Loucy (cell line): ENCODE measurements around the gene COMMD8.

ENCODE experiments used
- H2AFZ ChIP-seq: fragments of 200-600 bp; sonication (generic); 2 replicates; pipeline ENCODE4 v1.6.0; 2016; ENCODE audit warnings: antibody characterized with exemption, mild to moderate bottlenecking, low read length, moderate library complexity
- H3F3A ChIP-seq: fragments of 200-600 bp; 2 replicates; pipeline ENCODE4 v1.6.0; 2016; ENCODE audit warnings: antibody characterized with exemption, low read depth, mild to moderate bottlenecking
- H3K27me3 ChIP-seq: fragments of 200-600 bp; sonication (generic); 2 replicates; pipeline ENCODE4 v1.6.1; 2014; ENCODE audit warnings: low read length, mild to moderate bottlenecking; ENCODE audit not compliant: insufficient read depth, poor library complexity, severe bottlenecking
- H3K36me3 ChIP-seq: fragments of 200-600 bp; sonication (generic); 2 replicates; pipeline ENCODE4 v1.6.1; 2016; ENCODE audit warnings: low read length; ENCODE audit not compliant: insufficient read depth
- H3K4me1 ChIP-seq: fragments of 200-600 bp; sonication (generic); 2 replicates; pipeline ENCODE4 v1.5.1; 2014; ENCODE audit warnings: low read length, mild to moderate bottlenecking; ENCODE audit not compliant: insufficient read depth, poor library complexity, severe bottlenecking
- H3K4me2 ChIP-seq: fragments of 200-600 bp; sonication (generic); 2 replicates; pipeline ENCODE4 v1.6.0; 2014; ENCODE audit warnings: antibody characterized with exemption, low read length, low read depth, mild to moderate bottlenecking; ENCODE audit not compliant: poor library complexity, severe bottlenecking
- H3K4me3 ChIP-seq: fragments of 200-600 bp; sonication (generic); 2 replicates; pipeline ENCODE4 v1.5.1; 2014; ENCODE audit warnings: low read length, mild to moderate bottlenecking, mixed read lengths; ENCODE audit not compliant: poor library complexity, severe bottlenecking
- H3K79me2 ChIP-seq: fragments of 200-600 bp; sonication (generic); 2 replicates; pipeline ENCODE4 v1.6.1; 2014; ENCODE audit warnings: low read length; ENCODE audit not compliant: insufficient read depth
- H3K9ac ChIP-seq: fragments of 200-600 bp; sonication (generic); 2 replicates; pipeline ENCODE4 v1.6.0; 2014; ENCODE audit warnings: mild to moderate bottlenecking, low read depth, low read length, moderate library complexity; ENCODE audit not compliant: poor library complexity, severe bottlenecking
- H3K9me2 ChIP-seq: fragments of 200-600 bp; sonication (generic); replicated peaks from 2 replicates; pipeline ENCODE4 v1.6.1; 2016; ENCODE audit warnings: low read depth, low read length, mixed read lengths
- H3K9me3 ChIP-seq: fragments of 200-600 bp; sonication (generic); 2 replicates; pipeline ENCODE4 v1.6.1; 2014; ENCODE audit warnings: mild to moderate bottlenecking, antibody characterized with exemption, low read length, low read depth; ENCODE audit not compliant: insufficient read depth
- H4K20me1 ChIP-seq: fragments of 200-600 bp; sonication (generic); 2 replicates; pipeline ENCODE4 v1.6.0; 2014; ENCODE audit warnings: antibody characterized with exemption, low read length, mild to moderate bottlenecking; ENCODE audit not compliant: insufficient read depth, poor library complexity, severe bottlenecking
- CTCF ChIP-seq: fragments of 200-600 bp; sonication (generic); conservative IDR thresholded peaks from 2 replicates; pipeline ENCODE4 v1.5.1; 2014; ENCODE audit warnings: mild to moderate bottlenecking, antibody characterized with exemption, low read length
- EZH2phosphoT487 ChIP-seq: fragments of 200-600 bp; IDR thresholded peaks from 2 replicates; pipeline ENCODE4 v1.6.1; 2018; ENCODE audit warnings: antibody characterized with exemption, mild to moderate bottlenecking, moderate library complexity, borderline replicate concordance

Gene COMMD8

GRCh38 chr4:47474799-47475198, 11.3 kb upstream of the COMMD8 start:
- H3K4me2 ChIP-seq, result no peak overlapping the region
- no peak overlapping the region for H3K4me3 ChIP-seq
- H3K79me2 ChIP-seq, result no peaks in the 10 kb centered on the region
- no peaks in the 10 kb centered on the region for H3K4me1 ChIP-seq
- H3F3A ChIP-seq, result no peaks in the 10 kb centered on the region
- H3K27me3 ChIP-seq, result no peaks in the 10 kb centered on the region
- no peak overlapping the region for H3K9ac ChIP-seq
- H3K36me3 ChIP-seq, result no peaks in the 10 kb centered on the region
- no peaks in the 10 kb centered on the region for H3K9me3 ChIP-seq
- H3K9me2 ChIP-seq, result no peaks in the 10 kb centered on the region
- no peak overlapping the region for H2AFZ ChIP-seq
- TF ChIP-seq CTCF (no peak), EZH2phosphoT487 (no peak)
- H4K20me1 ChIP-seq, result no peaks in the 10 kb centered on the region

- Histone ChIP-seq H3K4me3 (no peak overlapping the region), H3K9me3 (no peaks in the 10 kb centered on the region), H4K20me1 (no peaks in the 10 kb centered on the region), H3K9ac (no peak overlapping the region), H3F3A (no peaks in the 10 kb centered on the region), H2AFZ (0 out of 2 replicates have a peak overlapping the region, but pooled peaks have one; percentile 1), H3K4me1 (no peaks in the 10 kb centered on the region), H3K27me3 (no peaks in the 10 kb centered on the region), H3K4me2 (no peak overlapping the region), H3K36me3 (no peaks in the 10 kb centered on the region), H3K9me2 (no peaks in the 10 kb centered on the region), H3K79me2 (no peaks in the 10 kb centered on the region)
- TF ChIP-seq EZH2phosphoT487 (no peak), CTCF (no peak)
Measured at GRCh38 chr4:47473141-47473750, 9.7 kb upstream of the COMMD8 start.

- no peaks in the 10 kb centered on the region for H3K4me1 ChIP-seq
- H3K79me2 ChIP-seq, result no peaks in the 10 kb centered on the region
- no peaks in the 10 kb centered on the region for H4K20me1 ChIP-seq
- no peak overlapping the region for H3K4me3 ChIP-seq
- H3K36me3 ChIP-seq, result no peaks in the 10 kb centered on the region
- H3K4me2 ChIP-seq, result no peak overlapping the region
- H3F3A ChIP-seq, result no peaks in the 10 kb centered on the region
- no peak for TF ChIP-seq EZH2phosphoT487
- no peak for TF ChIP-seq CTCF
- no peak overlapping the region for H3K9ac ChIP-seq
- no peak overlapping the region for H2AFZ ChIP-seq
- no peaks in the 10 kb centered on the region for H3K9me2 ChIP-seq
- no peaks in the 10 kb centered on the region for H3K9me3 ChIP-seq
- H3K27me3 ChIP-seq, result no peaks in the 10 kb centered on the region
Measured at GRCh38 chr4:47471591-47471990, 8.1 kb upstream of the COMMD8 start.
